ENCODE data around the gene COTL1.
"Not testable (repeated sequence)": the region's sequence is repeated elsewhere in the genome, so short reads cannot be mapped to it uniquely, and the experiment has no call there.

The COTL1 gene

DNA sequence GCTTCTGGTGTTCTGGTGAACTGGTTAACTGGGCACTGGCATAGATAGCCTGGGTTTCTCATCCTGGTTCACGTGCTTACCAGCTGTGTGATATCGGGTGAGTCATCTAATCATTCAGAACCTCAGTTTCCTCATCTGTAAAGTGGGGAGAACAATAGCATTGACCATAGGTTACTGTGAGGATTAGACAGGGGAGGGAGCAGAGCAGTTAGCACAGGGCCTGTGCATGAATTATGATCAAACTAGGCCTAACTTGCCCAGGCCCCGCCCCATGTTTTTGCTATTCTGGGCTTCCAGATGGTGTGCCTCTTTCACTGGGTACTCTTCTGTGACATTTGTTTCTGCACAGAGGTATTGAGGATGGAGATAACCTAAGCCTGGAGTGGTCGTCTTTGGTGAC is 25.8 kb upstream of the COTL1 start:
- in situ Hi-C loops (cut with MboI; ENCODE audit: low sequenced_read_pairs): no loop called here

DNA sequence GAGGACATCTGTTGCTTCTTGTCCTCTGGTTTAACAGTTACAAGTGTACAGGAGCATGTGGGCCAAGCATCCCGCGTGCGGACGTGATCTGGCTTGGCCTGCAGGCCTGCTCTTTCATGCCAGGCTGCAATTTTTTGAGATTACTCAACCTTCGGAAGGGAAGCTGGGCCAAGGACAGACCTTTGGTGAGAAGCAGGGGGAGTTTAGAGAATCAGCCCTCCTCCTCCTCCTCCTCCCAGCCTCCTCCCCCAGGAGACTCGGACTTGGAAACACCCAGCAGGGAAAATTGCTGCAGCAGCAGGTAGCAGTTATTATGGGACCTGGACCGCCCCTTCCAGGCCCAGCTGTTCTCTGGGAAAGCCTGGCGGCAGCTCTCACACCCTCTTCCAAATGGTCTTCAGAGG is 25.3 kb upstream of the COTL1 start:
- in situ Hi-C loops (cut with MboI; ENCODE audit: low sequenced_read_pairs): no loop called here

DNA sequence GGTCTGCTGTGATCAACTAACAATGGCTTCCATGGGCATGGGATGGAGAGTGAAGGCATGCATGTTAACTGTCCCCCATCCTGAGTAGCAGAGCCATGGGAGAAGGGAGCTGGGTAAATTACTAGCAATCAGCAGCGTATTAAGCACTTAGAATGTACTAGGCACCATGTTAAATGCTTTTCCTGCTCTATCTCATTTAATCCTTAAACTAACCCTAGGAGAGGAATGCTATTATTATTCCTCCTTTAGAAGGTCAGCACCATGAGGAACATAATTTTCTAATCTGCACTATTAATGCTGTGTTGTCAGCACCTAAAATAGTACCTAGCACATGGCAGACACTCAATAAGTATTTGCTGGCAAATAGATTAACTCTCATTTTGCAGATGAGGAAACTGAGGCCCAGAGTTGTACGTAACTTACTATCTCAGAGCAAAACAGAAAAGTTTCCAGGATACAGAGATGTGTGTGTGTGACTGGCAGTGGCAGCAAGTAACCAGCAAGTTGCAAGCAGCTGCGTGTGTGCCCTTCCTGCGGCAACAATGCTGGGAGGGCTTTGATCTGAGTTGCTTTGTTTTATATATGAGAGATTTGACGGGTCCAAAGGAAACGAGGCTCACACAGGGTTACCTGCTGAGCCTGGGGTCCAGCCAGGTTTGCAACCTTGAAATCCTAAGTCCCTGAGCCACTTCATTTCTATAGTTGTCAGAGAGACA is 23.9 kb upstream of the COTL1 start:
- in situ Hi-C loops (cut with MboI; ENCODE audit: low sequenced_read_pairs): no loop called here

GRCh38 chr16:84640145-84640544 is 22.3 kb upstream of the COTL1 start:
- in situ Hi-C loops (cut with MboI; ENCODE audit: low sequenced_read_pairs): no loop called here

GRCh38 chr16:84638231-84638806 is 20.4 kb upstream of the COTL1 start:
- in situ Hi-C loops (cut with MboI; ENCODE audit: low sequenced_read_pairs): no loop called here

DNA sequence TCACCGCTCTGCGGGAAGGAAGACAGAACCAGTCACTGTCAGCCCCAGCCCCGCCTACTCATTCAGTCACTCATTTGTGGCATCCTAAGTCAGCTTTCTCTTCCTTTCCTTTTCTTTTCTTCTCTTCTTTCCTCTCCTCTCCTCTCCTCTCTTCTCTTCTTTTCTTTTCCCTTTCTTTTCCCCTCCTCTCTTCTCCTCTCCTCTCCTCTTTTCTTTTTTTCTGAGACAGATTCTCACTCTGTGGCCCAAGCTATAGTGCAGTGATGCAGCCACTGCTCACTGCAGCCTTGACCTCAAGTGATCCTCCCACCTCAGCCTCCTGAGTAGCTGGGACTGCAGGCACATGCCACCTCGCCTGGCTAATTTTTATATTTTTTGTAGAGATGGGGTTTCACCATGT is 19.8 kb upstream of the COTL1 start:
- in situ Hi-C loops (cut with MboI; ENCODE audit: low sequenced_read_pairs): no loop called here

DNA sequence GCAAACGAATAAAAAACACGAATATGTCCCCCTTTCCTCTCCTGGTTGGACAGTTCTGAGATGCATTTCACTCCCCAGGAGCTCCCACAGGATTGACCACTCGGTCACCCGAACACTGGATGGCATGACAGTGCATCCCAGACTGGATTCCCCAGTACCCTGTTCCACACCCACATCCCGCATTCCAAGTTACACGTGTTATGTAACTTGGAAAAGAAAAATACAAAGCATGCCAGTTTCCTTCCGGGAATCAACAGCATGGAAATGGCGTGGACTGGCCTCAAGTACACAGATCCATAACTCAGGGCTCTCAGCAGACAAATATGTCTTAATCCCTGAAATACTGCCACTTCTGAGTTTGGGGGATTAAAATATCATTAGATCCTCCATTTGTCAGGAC is 17.8 kb upstream of the COTL1 start:
- in situ Hi-C loops (cut with MboI; ENCODE audit: low sequenced_read_pairs): no loop called here

DNA sequence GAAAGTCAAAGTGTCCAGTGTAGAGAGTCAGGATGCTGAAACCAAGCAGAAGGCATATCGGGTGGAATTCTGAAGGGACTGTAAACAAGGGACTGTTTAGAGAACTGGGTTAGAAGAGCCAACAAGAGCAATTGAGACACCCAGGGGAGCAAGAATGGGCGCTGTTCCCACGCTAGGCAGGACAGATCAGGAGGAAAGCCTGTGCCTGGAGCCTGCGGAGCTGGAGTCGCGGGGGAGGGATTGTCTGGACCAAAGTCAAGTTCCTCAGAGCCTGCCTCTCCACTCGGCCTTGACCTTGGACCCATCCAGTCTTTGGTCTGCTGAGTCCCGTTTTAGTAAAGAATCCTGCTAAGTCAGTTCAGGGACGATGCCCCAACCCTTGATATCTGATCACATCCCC is 15.7 kb upstream of the COTL1 start:
- in situ Hi-C loops (cut with MboI; ENCODE audit: low sequenced_read_pairs): no loop called here

GRCh38 chr16:84632862-84633261 is 15.0 kb upstream of the COTL1 start:
- in situ Hi-C loops (cut with MboI; ENCODE audit: low sequenced_read_pairs): not testable (repeated sequence)

- in situ Hi-C loops (cut with MboI; ENCODE audit: low sequenced_read_pairs): no loop called here
These were observed 14.0 kb upstream of the COTL1 start for GRCh38 chr16:84631886-84632285.

GRCh38 chr16:84631153-84631466 is 13.2 kb upstream of the COTL1 start:
- in situ Hi-C loops (cut with MboI; ENCODE audit: low sequenced_read_pairs): no loop called here

- in situ Hi-C loops (cut with MboI; ENCODE audit: low sequenced_read_pairs): no loop called here
These were observed 12.7 kb upstream of the COTL1 start for GRCh38 chr16:84630446-84631152.

- in situ Hi-C loops (cut with MboI; ENCODE audit: low sequenced_read_pairs): no loop called here
These were observed 12.1 kb upstream of the COTL1 start for GRCh38 chr16:84630009-84630408.

DNA sequence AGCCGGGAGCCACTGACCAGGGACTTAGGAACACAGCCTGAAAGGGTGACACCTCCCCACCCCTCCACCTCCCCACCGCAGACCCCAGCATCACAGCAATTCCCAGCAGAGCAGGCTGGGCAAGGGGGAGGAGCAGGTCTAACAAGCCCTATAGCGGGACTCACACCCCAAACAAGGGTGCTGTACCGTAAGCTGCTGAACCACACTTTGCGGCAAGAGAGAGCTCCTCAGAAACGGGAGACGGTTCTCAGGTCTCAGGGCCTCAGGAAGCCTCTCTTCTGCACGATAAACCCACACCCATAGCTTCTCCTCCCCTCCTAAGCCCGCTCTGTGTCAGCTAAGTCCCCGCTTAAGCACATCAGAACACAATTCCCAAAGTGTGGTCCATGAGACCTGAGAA is 11.7 kb upstream of the COTL1 start:
- in situ Hi-C loops (cut with MboI; ENCODE audit: low sequenced_read_pairs): loop anchor here (10.0 kb wide), 2 partner anchors 95 to 335 kb away; no protein-coding TSS in a partner anchor

DNA sequence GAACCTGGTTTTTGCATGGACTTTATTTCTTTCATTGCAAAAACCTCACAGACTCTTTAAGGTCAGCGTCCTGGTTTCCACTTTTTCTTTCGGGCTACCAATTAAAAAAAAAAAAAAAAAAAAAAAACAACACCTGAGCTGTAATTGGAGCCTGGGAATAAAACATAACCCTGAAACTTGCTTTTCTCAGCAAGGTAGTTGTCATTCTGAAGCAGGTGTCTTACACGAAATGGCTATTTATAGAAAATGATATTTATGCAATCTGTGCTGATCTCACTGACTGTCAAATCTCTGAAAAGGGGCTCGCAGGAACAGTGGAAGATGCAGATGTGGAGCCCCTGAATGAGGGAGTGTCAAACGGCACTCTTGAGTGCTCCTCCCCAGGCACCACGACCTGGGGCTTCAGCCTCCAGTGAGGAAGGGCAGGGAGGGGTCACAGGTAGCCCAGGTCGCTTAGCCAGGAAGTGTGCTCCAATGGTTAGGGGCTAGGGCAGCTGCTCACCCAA is 10.4 kb upstream of the COTL1 start:
- in situ Hi-C loops (cut with MboI; ENCODE audit: low sequenced_read_pairs): loop anchor here (10.0 kb wide), 2 partner anchors 97 to 337 kb away; no protein-coding TSS in a partner anchor

DNA sequence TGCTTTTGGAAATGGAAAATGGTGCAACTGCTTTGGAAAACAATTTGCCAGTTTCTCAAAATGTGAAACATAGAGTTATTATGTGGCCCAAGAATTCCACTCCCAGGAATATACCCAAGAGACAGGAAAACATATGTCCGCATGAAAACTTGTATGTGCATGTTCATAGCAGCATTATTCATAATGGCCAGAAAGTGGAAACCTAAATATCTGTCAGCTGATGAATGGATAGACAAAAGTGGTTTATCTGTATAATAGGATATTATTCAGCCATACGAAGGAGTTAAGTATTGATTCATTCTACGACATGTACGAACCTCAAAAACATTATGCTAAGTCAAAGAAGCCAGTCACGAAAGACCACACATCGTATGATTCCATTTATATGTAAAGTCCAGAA is 7.7 kb upstream of the COTL1 start:
- in situ Hi-C loops (cut with MboI; ENCODE audit: low sequenced_read_pairs): loop anchor here (10.0 kb wide), 2 partner anchors 99 to 339 kb away; no protein-coding TSS in a partner anchor

DNA sequence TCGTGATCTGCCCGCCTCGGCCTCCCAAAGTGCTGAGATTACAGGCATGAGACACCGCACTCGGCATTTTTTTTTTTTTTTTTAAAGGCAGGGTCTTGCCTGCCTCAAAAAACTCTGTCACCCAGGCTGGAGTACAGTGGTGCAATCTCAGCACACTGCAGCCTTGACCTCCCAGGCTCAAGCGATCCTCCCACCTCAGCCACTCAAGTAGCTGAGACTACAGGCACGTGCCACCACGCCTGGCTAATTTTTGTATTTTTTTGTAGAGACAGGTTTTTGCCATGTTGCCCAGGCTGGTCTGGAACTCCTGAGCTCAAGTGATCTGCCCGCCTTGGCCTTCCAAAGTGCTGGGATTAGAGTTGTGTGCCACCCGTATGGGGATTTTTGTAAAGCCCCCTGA is 3.0 kb upstream of the COTL1 start:
- in situ Hi-C loops (cut with MboI; ENCODE audit: low sequenced_read_pairs): loop anchor here (5.0 to 10.0 kb wide), 3 partner anchors 104 to 344 kb away; no protein-coding TSS in a partner anchor

GRCh38 chr16:84618581-84619460 is 943 bp upstream of the COTL1 start:
- in situ Hi-C loops (cut with MboI; ENCODE audit: low sequenced_read_pairs): no loop called here

DNA sequence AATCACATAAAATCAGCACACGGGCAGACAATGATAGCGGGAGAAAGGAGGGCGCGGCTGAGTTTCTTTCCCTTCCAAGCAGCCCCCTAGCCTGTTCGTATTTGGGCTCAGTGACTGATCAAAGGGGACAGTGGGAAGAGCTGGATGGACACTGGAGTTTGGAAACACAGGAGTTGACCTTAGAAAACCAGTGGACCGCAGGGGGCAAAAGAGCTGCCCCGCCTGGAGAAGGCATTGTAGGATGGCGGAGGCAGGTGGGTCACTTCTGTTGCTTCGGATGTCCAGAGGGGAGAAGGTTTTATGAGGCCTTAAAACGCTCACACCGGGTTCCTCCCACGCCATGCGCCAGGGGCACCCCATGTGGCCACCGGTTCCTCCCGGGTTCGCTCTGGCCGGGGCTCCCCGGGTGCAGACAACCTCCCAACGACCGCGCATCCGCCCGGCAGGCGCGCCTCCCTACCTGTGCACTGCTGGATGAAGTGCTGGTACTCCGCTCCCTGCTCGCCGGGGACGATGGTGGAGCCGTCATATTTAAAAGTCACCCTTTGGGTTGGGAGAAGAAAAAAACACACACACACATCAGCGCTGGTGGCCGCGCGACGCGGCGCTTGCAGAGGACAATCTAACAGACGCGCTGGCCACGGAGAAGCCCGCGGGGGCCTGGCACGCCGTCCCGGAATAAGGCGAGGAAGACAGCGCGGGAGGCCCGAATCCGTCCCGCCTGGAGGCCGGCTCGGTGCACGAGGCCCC is 662 bp downstream of the COTL1 start:
- in situ Hi-C loops (cut with MboI; ENCODE audit: low sequenced_read_pairs): no loop called here

DNA sequence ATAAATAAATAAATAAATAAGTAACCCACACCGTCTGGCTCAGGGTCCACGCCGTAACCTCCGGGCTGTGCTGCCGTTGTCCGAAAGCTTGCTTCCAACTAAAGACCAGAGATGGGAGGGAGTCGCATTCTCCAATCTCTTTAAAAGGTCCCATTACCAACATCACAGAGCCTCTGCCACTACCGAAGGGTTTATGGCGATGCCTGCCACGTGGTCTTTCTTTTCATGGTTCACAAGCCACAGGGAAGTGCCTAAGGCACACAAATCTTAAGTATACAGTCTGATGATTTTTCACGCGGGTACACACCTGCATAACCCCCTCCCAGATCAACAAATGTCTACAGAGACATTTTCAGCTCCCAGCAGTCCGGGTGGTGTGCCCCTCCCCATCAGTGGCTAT is 1.4 kb downstream of the COTL1 start:
- in situ Hi-C loops (cut with MboI; ENCODE audit: low sequenced_read_pairs): no loop called here

All from HL-60/S4 (cell line).